HG02970 (cell line): ENCODE measurements around the gene MYLK2.

Experiments used
- ATAC-seq: cut with Tn5 transposase; IDR thresholded peaks from one replicate; pipeline ENCODE4 v1.9.1; 2021; ENCODE audit warnings: mild to moderate bottlenecking, moderate library complexity, moderate number of reproducible peaks; ENCODE audit not compliant: unreplicated experiment, low FRiP score

Gene MYLK2

GRCh38 chr20:31869673-31869941 lies 50.5 kb downstream of the MYLK2 start:
- ATAC-seq, result no peak

- no peak for ATAC-seq
Measured at GRCh38 chr20:31869942-31870725, 51.0 kb downstream of the MYLK2 start, which contains the start of the genes DUSP15 and TTLL9. Gene DUSP15, minus strand, starts transcription at chr20:31870527. Its CDS starts 190 bp downstream, at chr20:31870337. Gene TTLL9, plus strand, starts transcription at chr20:31870634. Its CDS starts 493 bp downstream, at chr20:31871127.

GRCh38 chr20:31870726-31871617 lies 51.8 kb downstream of the MYLK2 start:
- ATAC-seq, result no peak

GRCh38 chr20:31871618-31871954 lies 52.4 kb downstream of the MYLK2 start:
- no peak for ATAC-seq

GRCh38 chr20:31872406-31872805 lies 53.2 kb downstream of the MYLK2 start:
- ATAC-seq, result no peak

- no peak for ATAC-seq
Measured at GRCh38 chr20:31875671-31876070, 56.5 kb downstream of the MYLK2 start.

- ATAC-seq, result no peak
Measured at GRCh38 chr20:31877684-31878083, 58.5 kb downstream of the MYLK2 start.

- ATAC-seq, result peak; percentile 71
Measured at GRCh38 chr20:31879143-31879987, 60.2 kb downstream of the MYLK2 start.

- ATAC-seq, result no peak
Measured at GRCh38 chr20:31881945-31882344, 62.8 kb downstream of the MYLK2 start.

GRCh38 chr20:31883829-31884228 lies 64.7 kb downstream of the MYLK2 start:
- ATAC-seq, result no peak
